Activated CD4-positive, alpha-beta T cell treated with anti-CD3 and anti-CD28 coated beads for 36 hours (primary cell): Measurements from ENCODE around the gene ELMO3. TPM values are rescaled to one million over a fixed set of nuclear protein-coding genes. Genes with fewer than 3 reads are reported as not detected.
A peak's percentile ranks its signal among the peaks of the same experiment; 100 is the strongest.

Experiments used
- ATAC-seq: fragments of 200-7000 bp; cut with Tn5 transposase; one replicate; pipeline ENCODE4 v1.10.0; 2021; ENCODE audit warnings: mild to moderate bottlenecking, moderate library complexity
- CTCF ChIA-PET: fragments of 350-600 bp; sonication (Branson Sonifier 250); formaldehyde crosslinking; loops from one replicate; lab custom pipeline; 2021; ENCODE audit warnings: antibody characterized with exemption; lab: Charles Lee
- POLR2A ChIA-PET: fragments of 350-600 bp; sonication (Branson Sonifier 250); formaldehyde crosslinking; loops from one replicate; lab custom pipeline; 2021; ENCODE audit warnings: antibody characterized with exemption, inconsistent platforms; lab: Charles Lee
- DNase-seq: peaks from one replicate; pipeline ENCODE4 v3.0.0-alpha.2; 2020
- H3K27ac Mint-ChIP-seq: one replicate; pipeline ENCODE4 v1.8.0; 2021; ENCODE audit warnings: mixed read lengths
- H3K27me3 Mint-ChIP-seq: one replicate; pipeline ENCODE4 v1.8.0; 2021; ENCODE audit warnings: mixed read lengths
- H3K36me3 Mint-ChIP-seq: one replicate; pipeline ENCODE4 v1.8.0; 2021; ENCODE audit warnings: low read depth, mixed read lengths
- H3K4me1 Mint-ChIP-seq: one replicate; pipeline ENCODE4 v1.8.0; 2021; ENCODE audit warnings: mixed read lengths
- H3K4me3 Mint-ChIP-seq: one replicate; pipeline ENCODE4 v1.8.0; 2021; ENCODE audit warnings: mild to moderate bottlenecking, moderate library complexity, mixed read lengths
- H3K9me3 Mint-ChIP-seq: one replicate; pipeline ENCODE4 v1.8.0; 2021; ENCODE audit warnings: low read depth, mixed read lengths
- intact Hi-C, 2 experiments: fragments of 100-400 bp; cut with DNase I in 1 of 2; cut with micrococcal nuclease in 1 of 2; formaldehyde crosslinking; loops; one replicate each; pipeline versions ENCODE4 v1.14.2 to v1.15.1; 2022 to 2024; cut with DNase I, micrococcal nuclease
- total RNA-seq, 2 experiments: library from RNA; stranded (reverse); gene quantifications; one replicate each; pipeline ENCODE4 v1.2.3, GENCODE V29; 2021

The ELMO3 gene
- total RNA-seq, 2 experiments from 2014 or later: 3.0 to 4.6 TPM

GRCh38 chr16:67226804-67227566 is 28.1 kb downstream of the ELMO3 start, which contains the start of gene TMEM208:
TMEM208 (plus strand) TSS chr16:67227130; CDS start chr16:67227219, 89 bp downstream.
- Mint-ChIP-seq H3K36me3 (peaks cover 33% of the 10 kb centered on the region), H3K4me1 (peaks cover 42% of the 10 kb centered on the region), H3K27ac (peak within 1 kb of the TSS; percentile 98), H3K27me3 (no peaks in the 10 kb centered on the region), H3K9me3 (no peaks in the 10 kb centered on the region), H3K4me3 (peak within 1 kb of the TSS; percentile 98)
- DNase-seq: peak; percentile 99
- ChIA-PET CTCF (interaction anchor here (0.6 to 3.0 kb wide), 15 partner anchors 8 to 436 kb away, joined by 3 to 12 read pairs (median 4); partner anchors contain the start of genes ATP6V0D1 and NOL3), POLR2A (interaction anchor here (0.7 to 2.0 kb wide), 4 partner anchors 10 to 311 kb away, joined by 3 to 15 read pairs (median 7); partner anchors contain the start of gene FHOD1)
- peak; percentile 97 for ATAC-seq
- intact Hi-C loops: loop anchor here (1.0 to 5.0 kb wide), 19 partner anchors 9 to 708 kb away; partner anchors contain the start of genes E2F4 (in 2 of the 2), ACD (in 1 of the 2), ATP6V0D1 (in 1 of the 2) and CBFB (in 1 of the 2)

- Mint-ChIP-seq H3K36me3 (peaks cover 33% of the 10 kb centered on the region), H3K4me1 (peaks cover 42% of the 10 kb centered on the region), H3K4me3 (peak overlapping the region; percentile 98), H3K27me3 (no peaks in the 10 kb centered on the region), H3K9me3 (no peaks in the 10 kb centered on the region), H3K27ac (peak overlapping the region; percentile 98)
- ATAC-seq (no peak), DNase-seq (no peak)
- CTCF ChIA-PET: interaction anchor here (0.7 to 3.0 kb wide), 11 partner anchors 8 to 436 kb away, joined by 3 to 12 read pairs (median 4); partner anchors contain the start of genes ATP6V0D1 and NOL3
- intact Hi-C loops: loop anchor here (1.0 to 5.0 kb wide), 17 partner anchors 9 to 707 kb away; partner anchors contain the start of genes E2F4 (in 2 of the 2), ACD (in 1 of the 2), ATP6V0D1 (in 1 of the 2) and CBFB (in 1 of the 2)
- POLR2A ChIA-PET: interaction anchor here (0.7 to 2.0 kb wide), 4 partner anchors 10 to 310 kb away, joined by 3 to 15 read pairs (median 7); partner anchors contain the start of gene FHOD1
These were observed 28.6 kb downstream of the ELMO3 start for GRCh38 chr16:67227567-67227921.

- ChIA-PET CTCF (interaction anchor here (0.6 to 3.0 kb wide), 7 partner anchors 11 to 294 kb away, joined by 3 to 12 read pairs (median 4); no protein-coding TSS in a partner anchor), POLR2A (interaction anchor here (0.7 to 2.0 kb wide), 2 partner anchors 19 to 310 kb away, joined by 3 to 9 read pairs; partner anchors contain the start of gene FHOD1)
- Mint-ChIP-seq H3K27me3 (no peaks in the 10 kb centered on the region), H3K9me3 (no peaks in the 10 kb centered on the region), H3K4me3 (peak overlapping the region; percentile 98), H3K36me3 (peaks cover 35% of the 10 kb centered on the region), H3K4me1 (peaks cover 42% of the 10 kb centered on the region), H3K27ac (peak overlapping the region; percentile 98)
- DNase-seq (no peak), ATAC-seq (no peak)
- intact Hi-C loops: loop anchor here in 1 of 2 experiments (5.0 kb wide), 1 partner anchor 36 kb away; the partner anchor contains the start of genes E2F4 and EXOC3L1
These were observed 29.3 kb downstream of the ELMO3 start for GRCh38 chr16:67228034-67228785.

- CTCF ChIA-PET: interaction anchor here (0.5 to 3.0 kb wide), 4 partner anchors 10 to 360 kb away, joined by 3 to 12 read pairs (median 4); no protein-coding TSS in a partner anchor
- H3K27me3 Mint-ChIP-seq: no peaks in the 10 kb centered on the region
- H3K27ac Mint-ChIP-seq: no peak overlapping the region
- peak overlapping the region; percentile 98 for H3K4me3 Mint-ChIP-seq
- intact Hi-C loops: loop anchor here in 1 of 2 experiments (5.0 kb wide), 1 partner anchor 37 kb away; the partner anchor contains the start of genes E2F4 and EXOC3L1
- no peak for DNase-seq
- peaks cover 40% of the 10 kb centered on the region for H3K36me3 Mint-ChIP-seq
- H3K4me1 Mint-ChIP-seq: peaks cover 36% of the 10 kb centered on the region
- POLR2A ChIA-PET: no interaction called here
- no peak for ATAC-seq
- no peaks in the 10 kb centered on the region for H3K9me3 Mint-ChIP-seq
These were observed 30.0 kb downstream of the ELMO3 start for GRCh38 chr16:67228905-67229304.

GRCh38 chr16:67229906-67230808 is 31.2 kb downstream of the ELMO3 start:
- H3K27ac Mint-ChIP-seq: no peak overlapping the region
- DNase-seq (no peak), ATAC-seq (no peak)
- ChIA-PET CTCF (interaction anchor here (0.6 to 1.2 kb wide), 3 partner anchors 15 to 251 kb away, joined by 3 to 4 read pairs (median 4); no protein-coding TSS in a partner anchor), POLR2A (no interaction called here)
- no peaks in the 10 kb centered on the region for H3K27me3 Mint-ChIP-seq
- peaks cover 24% of the 10 kb centered on the region for H3K4me1 Mint-ChIP-seq
- no peaks in the 10 kb centered on the region for H3K9me3 Mint-ChIP-seq
- peaks cover 43% of the 10 kb centered on the region for H3K36me3 Mint-ChIP-seq
- no peak overlapping the region for H3K4me3 Mint-ChIP-seq
- intact Hi-C loops: loop anchor here in 1 of 2 experiments (5.0 kb wide), 1 partner anchor 38 kb away; the partner anchor contains the start of genes E2F4 and EXOC3L1

- ChIA-PET POLR2A (interaction anchor here (0.8 kb wide), 1 partner anchor 13 kb away, joined by 4 read pairs; no protein-coding TSS in a partner anchor), CTCF (interaction anchor here (0.6 to 1.2 kb wide), 3 partner anchors 14 to 251 kb away, joined by 3 to 4 read pairs (median 4); no protein-coding TSS in a partner anchor)
- Mint-ChIP-seq H3K36me3 (peaks cover 45% of the 10 kb centered on the region), H3K9me3 (no peaks in the 10 kb centered on the region), H3K27ac (no peak overlapping the region), H3K4me3 (no peak overlapping the region), H3K4me1 (peaks cover 16% of the 10 kb centered on the region), H3K27me3 (no peaks in the 10 kb centered on the region)
- DNase-seq (no peak), ATAC-seq (no peak)
- intact Hi-C loops: no loop called here
These were observed 32.1 kb downstream of the ELMO3 start for GRCh38 chr16:67230809-67231660.

- CTCF ChIA-PET: interaction anchor here (1.7 kb wide), 1 partner anchor 14 kb away, joined by 4 read pairs; the partner anchor contains the start of gene FHOD1
- ATAC-seq: no peak
- POLR2A ChIA-PET: interaction anchor here (0.6 kb wide), 1 partner anchor 212 kb away, joined by 3 read pairs; no protein-coding TSS in a partner anchor
These were observed 34.7 kb downstream of the ELMO3 start for GRCh38 chr16:67233596-67233995.

GRCh38 chr16:67234180-67234597 is 35.3 kb downstream of the ELMO3 start:
- POLR2A ChIA-PET: interaction anchor here (0.6 to 0.8 kb wide), 2 partner anchors 10 to 213 kb away, joined by 3 read pairs; no protein-coding TSS in a partner anchor
- Mint-ChIP-seq H3K9me3 (no peaks in the 10 kb centered on the region), H3K4me1 (peaks cover 5% of the 10 kb centered on the region), H3K27ac (no peak overlapping the region), H3K27me3 (no peaks in the 10 kb centered on the region), H3K36me3 (peaks cover 52% of the 10 kb centered on the region), H3K4me3 (no peak overlapping the region)
- DNase-seq (no peak), ATAC-seq (no peak)
- CTCF ChIA-PET: interaction anchor here (1.7 kb wide), 1 partner anchor 13 kb away, joined by 4 read pairs; the partner anchor contains the start of gene FHOD1
- intact Hi-C loops: no loop called here

More at GRCh38 chr16:67233596-67233995, 34.7 kb downstream of the ELMO3 start:
- Mint-ChIP-seq H3K4me3 (no peak overlapping the region), H3K4me1 (peaks cover 5% of the 10 kb centered on the region), H3K27me3 (no peaks in the 10 kb centered on the region), H3K9me3 (no peaks in the 10 kb centered on the region), H3K27ac (no peak overlapping the region), H3K36me3 (peaks cover 53% of the 10 kb centered on the region)
- DNase-seq: no peak
- intact Hi-C loops: no loop called here
